Activated CD8-positive, alpha-beta T cell treated with anti-CD3 and anti-CD28 coated beads, Interleukin-2, amount 10 ng/mL, durations not matched to agents 7 days and 5 days (primary cell): Measurements from ENCODE around the gene PWP1. TPM values are rescaled to one million over a fixed set of nuclear protein-coding genes. Genes with fewer than 3 reads are reported as not detected.
"Not testable (repeated sequence)": the region's sequence is repeated elsewhere in the genome, so short reads cannot be mapped to it uniquely, and the experiment has no call there.

Experiments used
- ATAC-seq: fragments of 150-1000 bp; cut with Tn5 transposase; one replicate; pipeline ENCODE4 v1.10.0; 2021; ENCODE audit warnings: moderate library complexity
- CTCF ChIA-PET: fragments of 350-600 bp; sonication (Branson Sonifier 250); formaldehyde crosslinking; loops from one replicate; lab custom pipeline; 2021; ENCODE audit warnings: antibody characterized with exemption; lab: Charles Lee
- POLR2A ChIA-PET: fragments of 350-600 bp; sonication (Branson Sonifier 250); formaldehyde crosslinking; loops from one replicate; lab custom pipeline; 2021; ENCODE audit warnings: antibody characterized with exemption; lab: Charles Lee
- DNase-seq: peaks from one replicate; pipeline ENCODE4 v3.0.0-alpha.2; 2020
- H3K27ac Mint-ChIP-seq: one replicate; pipeline ENCODE4 v1.8.0; 2021; ENCODE audit warnings: mild to moderate bottlenecking, mixed read lengths
- H3K27me3 Mint-ChIP-seq: one replicate; pipeline ENCODE4 v1.8.0; 2021; ENCODE audit warnings: low read depth, mixed read lengths
- H3K36me3 Mint-ChIP-seq: one replicate; pipeline ENCODE4 v1.8.0; 2021; ENCODE audit warnings: low read depth, mixed read lengths
- H3K4me1 Mint-ChIP-seq: one replicate; pipeline ENCODE4 v1.8.0; 2021; ENCODE audit warnings: low read depth, mixed read lengths
- H3K4me3 Mint-ChIP-seq: one replicate; pipeline ENCODE4 v1.8.0; 2021; ENCODE audit warnings: mild to moderate bottlenecking, mixed read lengths
- H3K9me3 Mint-ChIP-seq: one replicate; pipeline ENCODE4 v1.8.0; 2022; ENCODE audit warnings: mixed read lengths; ENCODE audit not compliant: insufficient read depth
- total RNA-seq, 2 experiments: library from RNA; stranded (reverse); gene quantifications; one replicate each; pipeline ENCODE4 v1.2.3, GENCODE V29; 2021

Gene PWP1
- total RNA-seq, 2 experiments from 2014 or later = 40.9 to 44.6 TPM

DNA sequence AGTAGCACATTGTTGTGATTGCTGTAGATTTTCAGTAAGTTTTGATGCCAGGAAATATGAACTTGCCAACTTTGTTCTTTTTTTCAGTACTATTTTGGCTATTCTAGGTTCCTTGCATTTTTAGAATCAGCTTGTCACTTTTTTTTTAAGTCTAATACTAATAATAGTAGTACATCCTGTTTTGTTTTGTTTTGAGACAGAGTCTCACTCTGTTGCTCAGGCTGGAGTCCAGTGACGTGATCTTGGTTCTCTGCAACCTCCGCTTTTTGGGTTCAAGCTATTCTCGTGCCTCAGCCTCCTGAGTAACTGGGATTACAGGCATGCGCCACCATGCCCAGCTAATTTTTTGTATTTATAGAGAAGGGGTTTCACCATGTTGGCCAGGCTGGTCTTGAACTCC lies 16.5 kb downstream of the PWP1 start:
- H3K27ac Mint-ChIP-seq = no peak overlapping the region
- no peaks in the 10 kb centered on the region for H3K27me3 Mint-ChIP-seq
- ChIA-PET POLR2A (interaction anchor here (1.1 kb wide), 1 partner anchor 12 kb away, joined by 3 read pairs; no protein-coding TSS in a partner anchor), CTCF (interaction anchor here (1.4 kb wide), 1 partner anchor 31 kb away, joined by 3 read pairs; no protein-coding TSS in a partner anchor)
- no peak overlapping the region for H3K4me3 Mint-ChIP-seq
- DNase-seq = no peak
- no peaks in the 10 kb centered on the region for H3K4me1 Mint-ChIP-seq
- H3K36me3 Mint-ChIP-seq = peaks cover 79% of the 10 kb centered on the region
- no peak for ATAC-seq
- H3K9me3 Mint-ChIP-seq = no peaks in the 10 kb centered on the region

DNA sequence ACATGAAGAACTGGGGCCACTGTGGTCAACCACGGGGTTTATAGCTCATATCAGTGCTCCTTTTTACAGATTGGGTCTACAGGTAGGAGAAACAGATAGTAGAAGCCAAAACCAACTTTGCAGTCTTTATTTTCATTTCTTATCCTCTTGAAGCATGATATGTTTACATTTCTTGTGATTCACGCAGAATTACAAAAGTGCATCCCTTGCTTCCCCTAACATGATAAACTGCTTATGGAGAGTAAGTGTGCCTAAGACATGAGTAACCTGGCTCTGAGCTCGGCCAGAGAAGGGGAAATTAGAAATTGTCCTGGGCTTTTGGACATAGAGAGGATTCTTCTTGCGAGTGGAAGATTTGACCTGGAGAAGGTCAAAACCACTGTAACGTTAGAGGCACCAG lies 18.4 kb downstream of the PWP1 start:
- Mint-ChIP-seq H3K36me3 (peaks cover 87% of the 10 kb centered on the region), H3K4me1 (no peaks in the 10 kb centered on the region), H3K4me3 (no peak overlapping the region), H3K9me3 (no peaks in the 10 kb centered on the region), H3K27me3 (no peaks in the 10 kb centered on the region), H3K27ac (no peak overlapping the region)
- ChIA-PET POLR2A (no interaction called here), CTCF (interaction anchor here (0.6 kb wide), 1 partner anchor 81 kb away, joined by 3 read pairs; no protein-coding TSS in a partner anchor)
- ATAC-seq (no peak), DNase-seq (no peak)

DNA sequence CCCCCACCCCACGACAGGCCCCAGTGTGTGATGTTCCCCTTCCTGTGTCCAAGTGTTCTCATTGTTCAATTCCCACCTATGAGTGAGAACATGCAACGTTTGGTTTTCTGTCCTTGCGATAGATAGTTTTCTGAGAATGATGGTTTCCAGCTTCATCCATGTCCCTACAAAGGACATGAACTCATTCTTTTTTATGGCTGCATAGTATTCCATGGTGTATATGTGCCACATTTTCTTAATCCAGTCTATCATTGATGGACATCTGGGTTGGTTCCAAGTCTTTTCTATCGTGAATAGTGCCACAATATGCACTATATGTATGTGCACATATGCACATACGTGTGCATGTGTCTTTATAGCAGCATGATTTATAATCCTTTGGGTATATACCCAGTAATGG lies 19.9 kb downstream of the PWP1 start:
- CTCF ChIA-PET, H3K4me3 Mint-ChIP-seq, H3K27me3 Mint-ChIP-seq, H3K27ac Mint-ChIP-seq, H3K4me1 Mint-ChIP-seq, DNase-seq, H3K9me3 Mint-ChIP-seq, POLR2A ChIA-PET, ATAC-seq: not testable (repeated sequence)
- H3K36me3 Mint-ChIP-seq = peaks cover 85% of the 10 kb centered on the region

DNA sequence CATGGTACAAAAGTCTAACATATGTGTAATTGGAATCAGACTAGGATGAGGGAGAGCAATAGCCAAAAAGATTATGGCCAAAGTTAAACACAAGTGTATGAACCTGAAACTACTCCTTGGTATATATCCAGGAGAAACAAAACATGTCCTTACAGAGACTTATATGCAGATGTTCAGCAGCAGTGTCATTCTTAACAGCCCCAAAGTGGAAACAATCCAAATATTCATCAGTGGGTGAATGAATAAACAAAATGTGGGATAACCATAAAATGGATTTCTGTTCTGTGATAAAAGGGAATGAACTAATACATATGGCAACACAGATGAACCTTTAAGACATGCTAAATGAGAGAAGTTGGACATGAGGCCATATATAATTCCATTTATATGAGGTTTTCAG lies 30.2 kb downstream of the PWP1 start:
- CTCF ChIA-PET = no interaction called here
- peaks cover 12% of the 10 kb centered on the region for H3K4me1 Mint-ChIP-seq

DNA sequence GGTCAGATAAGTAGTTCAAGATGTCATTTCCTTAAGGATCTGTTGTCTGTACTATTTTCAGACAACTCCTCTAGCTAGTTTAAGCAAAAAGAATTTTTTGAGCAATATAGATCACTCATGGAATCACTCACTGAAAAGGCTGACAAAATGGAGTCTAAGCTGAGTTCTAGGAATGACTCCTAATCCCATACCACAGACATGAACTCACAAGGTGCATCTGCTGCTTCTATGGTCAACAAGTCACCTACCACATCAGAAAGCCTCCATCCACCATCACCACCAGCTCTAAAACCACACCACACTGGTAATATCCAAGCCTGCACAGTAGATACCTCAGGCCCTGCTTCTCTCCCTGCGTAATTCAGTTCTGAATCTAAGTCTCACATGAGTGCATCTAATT lies 33.0 kb downstream of the PWP1 start:
- Mint-ChIP-seq H3K9me3 (no peaks in the 10 kb centered on the region), H3K27ac (no peak overlapping the region), H3K27me3 (no peaks in the 10 kb centered on the region), H3K36me3 (peaks cover 33% of the 10 kb centered on the region), H3K4me1 (peaks cover 12% of the 10 kb centered on the region), H3K4me3 (no peak overlapping the region)
- ChIA-PET CTCF (no interaction called here), POLR2A (no interaction called here)
- ATAC-seq (no peak), DNase-seq (no peak)

More for the DNA sequence above, 30.2 kb downstream of the PWP1 start:
- ATAC-seq (no peak), DNase-seq (no peak)
- Mint-ChIP-seq H3K36me3 (peaks cover 51% of the 10 kb centered on the region), H3K9me3 (no peaks in the 10 kb centered on the region), H3K4me3 (no peak overlapping the region), H3K27ac (no peak overlapping the region), H3K27me3 (no peaks in the 10 kb centered on the region)
- POLR2A ChIA-PET = no interaction called here

DNA sequence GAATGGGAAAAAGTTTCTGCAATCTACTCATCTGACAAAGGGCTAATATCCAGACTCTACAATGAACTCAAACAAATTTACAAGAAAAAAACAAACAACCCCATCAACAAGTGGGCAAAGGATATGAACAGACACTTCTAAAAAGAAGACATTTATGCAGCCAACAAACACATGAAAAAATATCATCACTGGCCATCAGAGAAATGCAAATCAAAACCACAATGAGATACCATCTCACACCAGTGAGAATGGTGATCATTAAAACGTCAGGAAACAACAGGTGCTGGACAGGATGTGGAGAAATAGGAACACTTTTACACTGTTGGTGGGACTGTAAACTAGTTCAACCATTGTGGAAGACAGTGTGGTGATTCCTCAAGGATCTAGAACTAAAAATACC lies 41.7 kb downstream of the PWP1 start:
- H3K27ac Mint-ChIP-seq, H3K36me3 Mint-ChIP-seq, CTCF ChIA-PET, DNase-seq, H3K9me3 Mint-ChIP-seq, POLR2A ChIA-PET, H3K27me3 Mint-ChIP-seq, H3K4me3 Mint-ChIP-seq, H3K4me1 Mint-ChIP-seq, ATAC-seq: not testable (repeated sequence)

DNA sequence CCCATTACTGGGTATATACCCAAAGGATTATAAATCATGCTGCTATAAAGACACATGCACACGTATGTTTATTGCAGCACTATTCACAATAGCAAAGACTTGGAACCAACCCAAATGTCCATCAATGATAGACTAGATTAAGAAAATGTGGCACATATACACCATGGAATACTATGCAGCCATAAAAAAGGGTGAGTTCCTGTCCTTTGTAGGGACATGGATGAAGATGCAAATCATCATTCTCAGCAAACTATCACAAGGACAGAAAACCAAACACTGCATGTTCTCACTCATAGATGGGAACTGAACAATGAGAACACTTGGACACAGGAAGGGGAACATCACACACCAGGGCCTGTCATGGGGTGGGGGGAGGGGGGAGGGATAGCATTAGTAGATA lies 42.1 kb downstream of the PWP1 start:
- H3K9me3 Mint-ChIP-seq, H3K27me3 Mint-ChIP-seq, H3K27ac Mint-ChIP-seq, H3K4me1 Mint-ChIP-seq, CTCF ChIA-PET, ATAC-seq, H3K36me3 Mint-ChIP-seq, DNase-seq, POLR2A ChIA-PET, H3K4me3 Mint-ChIP-seq: not testable (repeated sequence)

DNA sequence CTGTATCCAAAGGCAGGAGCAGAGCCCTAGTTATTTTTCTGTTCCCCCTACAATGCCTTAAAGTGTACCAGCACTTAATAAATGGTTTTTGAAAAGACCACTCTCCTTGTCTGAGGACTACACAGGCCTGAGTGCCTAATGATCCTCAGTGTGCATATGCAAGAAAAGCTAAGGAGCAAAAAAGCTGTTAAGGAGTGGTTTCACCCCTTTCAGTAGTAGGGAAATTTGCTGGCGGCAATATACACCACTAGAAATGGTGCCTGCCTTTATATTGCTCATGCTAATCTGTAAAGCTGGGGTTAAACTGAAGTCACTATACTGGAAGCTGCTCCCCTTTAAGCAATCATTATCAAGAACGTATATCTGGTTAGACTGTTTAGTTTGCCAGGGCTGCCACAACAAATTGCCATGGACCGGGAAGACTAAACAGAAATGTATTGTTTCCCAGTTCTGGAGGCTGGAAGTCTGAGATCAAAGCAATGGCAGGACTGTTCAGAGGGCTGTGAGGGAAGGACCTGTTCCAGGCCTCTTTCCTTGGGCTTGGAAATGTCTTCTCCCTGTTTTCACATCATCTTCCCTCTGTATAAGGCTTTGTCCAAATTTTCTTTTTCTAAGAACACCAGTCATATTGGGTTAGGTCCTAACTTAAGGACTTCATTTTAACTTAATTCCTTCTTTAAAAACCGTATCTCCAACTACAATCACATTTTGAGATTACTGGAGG lies 45.2 kb downstream of the PWP1 start:
- no peak overlapping the region for H3K4me3 Mint-ChIP-seq
- no peaks in the 10 kb centered on the region for H3K4me1 Mint-ChIP-seq
- no peak overlapping the region for H3K27ac Mint-ChIP-seq
- H3K36me3 Mint-ChIP-seq = peaks cover 19% of the 10 kb centered on the region
- no peaks in the 10 kb centered on the region for H3K9me3 Mint-ChIP-seq
- ChIA-PET CTCF (no interaction called here), POLR2A (no interaction called here)
- DNase-seq = no peak
- no peak for ATAC-seq
- no peaks in the 10 kb centered on the region for H3K27me3 Mint-ChIP-seq

DNA sequence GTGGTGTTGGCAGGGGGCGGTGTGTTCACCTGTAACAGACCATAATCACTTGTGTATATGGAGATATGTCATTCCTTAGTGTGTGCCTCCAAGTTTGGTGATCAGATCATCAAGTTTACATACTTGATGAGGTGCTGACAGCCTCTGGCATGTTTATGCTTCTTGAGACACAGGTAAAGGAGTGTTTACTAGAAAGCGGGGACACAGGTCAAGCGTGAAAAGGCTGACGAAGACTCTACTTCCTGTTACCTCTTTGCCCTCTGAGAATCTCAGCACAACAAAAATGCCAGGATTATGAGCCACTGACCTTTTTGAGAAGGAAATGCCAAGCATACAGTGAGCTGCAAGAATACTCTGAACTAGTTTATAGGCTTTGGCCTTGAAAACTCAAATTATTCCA lies 45.8 kb downstream of the PWP1 start:
- H3K4me1 Mint-ChIP-seq = no peaks in the 10 kb centered on the region
- ChIA-PET POLR2A (no interaction called here), CTCF (interaction anchor here (1.3 kb wide), 1 partner anchor 154 kb away, joined by 3 read pairs; no protein-coding TSS in a partner anchor)
- no peak for DNase-seq
- H3K27me3 Mint-ChIP-seq = no peaks in the 10 kb centered on the region
- no peak for ATAC-seq
- H3K9me3 Mint-ChIP-seq = no peaks in the 10 kb centered on the region
- no peak overlapping the region for H3K4me3 Mint-ChIP-seq
- peaks cover 25% of the 10 kb centered on the region for H3K36me3 Mint-ChIP-seq
- no peak overlapping the region for H3K27ac Mint-ChIP-seq

DNA sequence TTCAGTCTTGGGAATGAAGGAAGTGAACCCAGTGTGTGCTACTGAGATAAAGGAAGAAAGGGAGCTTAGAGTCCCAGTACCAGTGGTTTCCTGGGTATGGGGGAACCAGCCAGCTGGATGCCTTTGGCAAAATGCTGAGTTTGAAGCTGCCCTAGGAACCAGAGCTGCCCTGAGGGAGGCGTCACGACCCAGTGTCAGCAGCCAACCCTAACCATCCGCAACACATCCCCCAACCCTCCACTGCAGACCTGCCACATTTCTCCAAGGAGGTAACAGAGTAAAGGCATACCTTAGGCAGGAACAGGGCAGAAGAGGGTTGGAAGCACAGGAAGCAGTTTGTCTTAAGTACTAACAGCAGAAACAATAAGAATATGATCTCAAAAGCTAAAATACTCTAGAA lies 46.8 kb downstream of the PWP1 start:
- ChIA-PET CTCF (interaction anchor here (1.3 kb wide), 1 partner anchor 153 kb away, joined by 3 read pairs; no protein-coding TSS in a partner anchor), POLR2A (no interaction called here)
- Mint-ChIP-seq H3K27ac (no peak overlapping the region), H3K27me3 (no peaks in the 10 kb centered on the region), H3K9me3 (no peaks in the 10 kb centered on the region), H3K4me1 (peaks cover 9% of the 10 kb centered on the region), H3K4me3 (no peak overlapping the region), H3K36me3 (peaks cover 34% of the 10 kb centered on the region)
- ATAC-seq = no peak
- DNase-seq = no peak

DNA sequence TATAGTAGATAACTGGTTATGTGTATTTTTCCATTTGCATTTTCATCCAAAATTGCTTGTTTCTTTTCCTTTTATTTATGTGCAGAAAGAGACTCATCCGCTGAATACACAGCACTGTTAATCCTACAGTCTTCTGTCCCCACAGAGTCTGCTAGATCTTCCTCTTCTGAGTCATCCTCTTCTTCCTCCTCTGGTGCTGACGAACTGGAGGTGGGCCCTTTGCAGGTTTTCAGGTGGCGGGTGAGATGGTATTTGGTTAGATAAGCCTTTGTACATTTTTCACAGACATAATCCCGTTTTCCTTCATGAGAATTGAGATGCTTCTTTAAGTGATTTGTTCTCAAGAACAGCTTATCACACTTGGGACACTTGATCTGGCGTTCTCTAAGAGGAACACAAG lies 48.5 kb downstream of the PWP1 start:
- CTCF ChIA-PET = no interaction called here

DNA sequence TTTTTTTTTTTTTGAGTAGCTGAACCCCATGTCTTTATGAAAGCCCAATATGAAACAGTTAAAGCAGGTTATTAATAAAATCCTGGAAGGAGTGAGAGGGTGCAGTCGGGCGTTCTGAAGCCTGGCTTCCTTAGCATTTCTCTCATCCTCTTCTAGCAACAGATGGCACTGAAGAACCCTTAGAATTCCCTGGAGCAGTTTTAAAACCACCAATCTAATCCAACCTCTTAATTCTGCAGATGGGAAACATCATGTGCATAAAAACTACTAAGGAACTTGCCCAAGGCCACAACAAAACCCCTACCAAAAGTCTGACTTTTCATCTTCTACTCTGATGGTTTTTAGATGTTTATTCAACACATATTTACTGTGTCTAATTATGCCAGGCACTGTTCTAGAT lies 50.2 kb downstream of the PWP1 start:
- no peak overlapping the region for H3K4me3 Mint-ChIP-seq
- POLR2A ChIA-PET = no interaction called here
- CTCF ChIA-PET = no interaction called here
- H3K27me3 Mint-ChIP-seq = no peaks in the 10 kb centered on the region
- H3K36me3 Mint-ChIP-seq = peaks cover 60% of the 10 kb centered on the region
- H3K9me3 Mint-ChIP-seq = no peaks in the 10 kb centered on the region
- DNase-seq = no peak
- H3K27ac Mint-ChIP-seq = no peak overlapping the region
- peaks cover 13% of the 10 kb centered on the region for H3K4me1 Mint-ChIP-seq
- no peak for ATAC-seq

More for the DNA sequence above, 48.5 kb downstream of the PWP1 start:
- Mint-ChIP-seq H3K4me1 (peaks cover 13% of the 10 kb centered on the region), H3K9me3 (no peaks in the 10 kb centered on the region), H3K4me3 (no peak overlapping the region), H3K36me3 (peaks cover 50% of the 10 kb centered on the region), H3K27me3 (no peaks in the 10 kb centered on the region), H3K27ac (no peak overlapping the region)
- ATAC-seq = no peak
- DNase-seq = no peak
- POLR2A ChIA-PET = interaction anchor here (1.5 kb wide), 1 partner anchor 25 kb away, joined by 3 read pairs; no protein-coding TSS in a partner anchor
